ENCODE results near the gene GNG10.
"Not testable (repeated sequence)": the region's sequence is repeated elsewhere in the genome, so short reads cannot be mapped to it uniquely, and the experiment has no call there.

The GNG10 gene

DNA sequence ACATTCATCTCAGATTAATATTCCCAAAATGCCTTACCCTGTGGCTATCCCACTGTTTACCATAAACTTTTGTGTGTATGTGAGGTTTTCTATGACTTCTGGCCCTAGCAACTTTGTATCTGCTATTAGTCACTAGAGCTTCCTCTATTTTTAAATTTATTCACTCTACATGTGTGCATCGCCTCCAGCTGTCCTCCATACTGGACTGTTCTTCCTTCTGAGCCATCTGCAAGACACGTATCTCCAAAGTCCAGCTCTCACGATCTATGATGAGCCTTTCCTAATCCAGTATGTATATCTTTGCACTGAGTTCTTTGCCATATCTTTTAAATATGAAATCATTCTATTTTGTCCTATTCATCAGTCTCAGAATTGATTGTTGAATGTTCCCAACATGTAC lies 1.7 kb upstream of the GNG10 start:
- H3K9me3 ChIP-seq (ENCODE audit: control insufficient read depth, insufficient read depth, low read length): no peaks in the 10 kb centered on the region
- H3K36me3 ChIP-seq (ENCODE audit: control insufficient read depth, insufficient read depth, low read length): no peaks in the 10 kb centered on the region
- H3K27me3 ChIP-seq (ENCODE audit: control insufficient read depth, insufficient read depth, low read length): peaks cover 4% of the 10 kb centered on the region
- no peak overlapping the region for H3K9ac ChIP-seq (ENCODE audit: low read depth, low read length)
- peaks cover 11% of the 10 kb centered on the region for H3K4me1 ChIP-seq (ENCODE audit: control insufficient read depth, insufficient read depth, low read length)
- no peak overlapping the region for H3K4me3 ChIP-seq (ENCODE audit: low read depth, low read length)

DNA sequence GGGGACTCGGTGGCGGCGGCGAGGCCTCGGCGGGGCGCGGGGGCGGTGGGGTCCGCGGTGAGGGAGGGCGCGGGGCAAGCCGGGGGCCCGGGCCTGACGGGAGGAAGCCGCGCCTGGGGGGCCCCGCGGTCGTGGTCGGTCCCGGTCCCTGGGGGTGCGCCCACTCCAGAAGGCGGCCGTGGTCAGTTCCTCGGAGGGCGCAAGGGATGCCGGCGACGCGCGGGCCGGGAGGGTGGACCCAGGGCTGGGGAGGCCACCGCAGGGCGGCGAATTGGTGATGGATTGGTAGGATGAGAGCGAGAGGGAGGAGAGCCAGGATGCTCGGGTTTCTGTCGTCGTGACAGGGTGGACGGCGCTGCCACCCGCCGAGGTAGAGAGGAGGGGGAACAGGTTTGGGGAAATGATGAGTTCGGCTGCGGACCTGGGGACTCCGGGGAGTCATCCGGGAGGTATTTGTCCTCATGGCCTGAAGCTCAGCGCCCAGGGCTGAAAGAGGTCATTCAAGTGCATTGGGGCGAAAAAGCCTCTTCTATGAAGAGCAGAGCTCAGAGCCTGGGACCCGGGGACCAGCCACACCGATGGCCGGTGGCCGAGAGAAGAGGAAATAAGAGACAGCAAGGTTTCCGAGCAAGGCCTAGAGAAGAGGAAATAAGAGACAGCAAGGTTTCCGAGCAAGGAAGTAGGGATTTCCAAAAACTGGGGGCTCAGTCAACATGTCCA lies 557 bp downstream of the GNG10 start:
- Histone ChIP-seq H3K9ac (ENCODE audit: low read depth, low read length) (peak overlapping the region; percentile 51), H3K27me3 (ENCODE audit: control insufficient read depth, insufficient read depth, low read length) (peaks cover 4% of the 10 kb centered on the region), H3K4me1 (ENCODE audit: control insufficient read depth, insufficient read depth, low read length) (peaks cover 11% of the 10 kb centered on the region), H3K4me3 (ENCODE audit: low read depth, low read length) (peak overlapping the region; percentile 81), H3K36me3 (ENCODE audit: control insufficient read depth, insufficient read depth, low read length) (no peaks in the 10 kb centered on the region), H3K9me3 (ENCODE audit: control insufficient read depth, insufficient read depth, low read length) (no peaks in the 10 kb centered on the region)

DNA sequence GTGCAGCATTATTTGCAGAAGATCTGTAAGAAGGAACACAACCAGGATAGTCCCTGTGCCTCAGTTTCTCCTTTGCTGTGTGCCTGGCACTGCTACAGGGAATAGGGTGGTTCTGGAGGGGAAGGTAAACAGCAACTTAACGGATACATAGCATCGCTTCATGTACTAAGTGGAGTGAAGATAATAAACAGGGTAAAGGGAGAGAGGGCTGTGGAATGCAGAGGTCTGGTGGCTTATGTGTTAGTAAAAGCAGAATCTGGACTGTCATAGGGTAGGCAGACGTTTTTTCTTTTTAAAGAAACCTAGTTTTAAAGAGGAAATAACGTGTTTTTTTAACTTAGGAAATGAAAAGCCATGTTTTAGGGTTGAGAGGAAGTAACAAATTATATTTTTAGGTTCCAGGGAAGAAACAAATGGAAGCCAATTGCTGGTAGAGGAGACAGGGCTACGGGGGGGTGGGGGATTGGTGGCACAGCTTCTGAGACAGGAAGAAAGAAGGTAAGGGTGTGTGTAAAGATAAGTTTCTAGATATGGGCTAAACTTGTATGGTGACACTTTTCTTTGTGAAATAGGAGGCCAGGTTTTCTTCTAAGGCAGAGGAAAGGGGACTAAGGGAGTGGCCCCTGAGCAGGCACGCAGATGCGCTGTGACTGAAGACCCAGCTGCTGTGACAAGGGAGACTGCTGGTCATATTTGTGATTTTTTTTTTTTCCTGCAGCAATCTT lies 1.3 kb downstream of the GNG10 start:
- Histone ChIP-seq H3K9me3 (ENCODE audit: control insufficient read depth, insufficient read depth, low read length) (no peaks in the 10 kb centered on the region), H3K27me3 (ENCODE audit: control insufficient read depth, insufficient read depth, low read length) (peaks cover 4% of the 10 kb centered on the region), H3K36me3 (ENCODE audit: control insufficient read depth, insufficient read depth, low read length) (no peaks in the 10 kb centered on the region), H3K9ac (ENCODE audit: low read depth, low read length) (no peak overlapping the region), H3K4me1 (ENCODE audit: control insufficient read depth, insufficient read depth, low read length) (peaks cover 11% of the 10 kb centered on the region), H3K4me3 (ENCODE audit: low read depth, low read length) (peak overlapping the region; percentile 81)

DNA sequence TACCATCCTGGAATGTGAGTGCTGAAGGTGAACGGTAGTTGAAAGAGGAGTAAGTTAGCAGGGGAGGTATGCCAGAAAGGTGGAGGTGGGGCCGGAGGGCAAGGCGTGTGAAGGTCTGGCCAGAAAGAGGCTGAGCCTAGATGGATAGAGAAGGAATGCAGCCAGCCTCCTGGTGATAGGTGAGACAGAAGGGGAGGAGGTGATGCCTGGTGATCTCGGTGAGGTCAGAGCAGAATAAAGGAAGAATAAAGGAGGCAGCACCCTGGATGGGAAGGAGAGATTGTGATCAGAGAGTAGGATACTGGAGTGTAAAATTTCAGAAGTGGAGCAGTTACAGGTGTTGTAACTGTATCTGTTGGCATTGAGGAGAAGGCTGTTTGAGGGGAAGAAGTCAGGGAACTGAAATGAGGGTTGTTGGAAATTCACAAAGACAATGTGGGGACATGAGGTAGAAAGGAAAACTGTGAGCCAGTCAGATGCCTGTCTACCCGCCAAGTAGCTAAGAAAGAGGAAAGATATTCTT lies 2.0 kb downstream of the GNG10 start:
- no peaks in the 10 kb centered on the region for H3K36me3 ChIP-seq (ENCODE audit: control insufficient read depth, insufficient read depth, low read length)
- peaks cover 4% of the 10 kb centered on the region for H3K27me3 ChIP-seq (ENCODE audit: control insufficient read depth, insufficient read depth, low read length)
- H3K9ac ChIP-seq (ENCODE audit: low read depth, low read length): no peak overlapping the region
- H3K4me3 ChIP-seq (ENCODE audit: low read depth, low read length): no peak overlapping the region
- H3K4me1 ChIP-seq (ENCODE audit: control insufficient read depth, insufficient read depth, low read length): peaks cover 11% of the 10 kb centered on the region
- H3K9me3 ChIP-seq (ENCODE audit: control insufficient read depth, insufficient read depth, low read length): no peaks in the 10 kb centered on the region

DNA sequence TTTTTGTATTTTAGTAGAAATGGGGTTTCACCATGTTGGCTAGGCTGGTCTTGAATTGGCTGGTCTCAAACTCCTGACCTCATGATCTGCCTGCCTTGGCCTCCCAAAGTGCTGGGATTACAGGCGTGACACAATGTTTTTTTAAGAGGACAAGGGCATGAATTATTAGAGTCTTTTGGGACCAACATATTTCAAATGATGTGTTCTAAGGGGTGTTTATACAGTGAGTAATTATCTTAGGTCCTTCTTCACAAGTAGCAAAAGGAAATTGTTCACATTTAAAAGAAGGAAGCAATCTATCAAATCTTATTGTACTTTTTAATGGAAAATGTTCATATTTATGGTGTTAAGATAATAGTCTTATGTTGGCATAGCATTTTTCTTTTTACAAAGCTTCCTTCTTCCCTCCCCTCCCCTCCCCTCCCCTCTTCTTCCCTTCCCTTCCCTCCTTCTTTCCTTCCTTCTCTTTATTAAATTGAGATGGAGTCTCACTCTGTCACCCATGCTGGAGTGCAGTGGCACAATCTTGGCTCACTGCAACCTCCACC lies 6.7 kb downstream of the GNG10 start:
- Histone ChIP-seq H3K36me3 (ENCODE audit: control insufficient read depth, insufficient read depth, low read length) (no peaks in the 10 kb centered on the region), H3K4me3 (ENCODE audit: low read depth, low read length) (no peak overlapping the region), H3K4me1 (ENCODE audit: control insufficient read depth, insufficient read depth, low read length) (peaks cover 2% of the 10 kb centered on the region), H3K27me3 (ENCODE audit: control insufficient read depth, insufficient read depth, low read length) (no peaks in the 10 kb centered on the region), H3K9ac (ENCODE audit: low read depth, low read length) (no peak overlapping the region), H3K9me3 (ENCODE audit: control insufficient read depth, insufficient read depth, low read length) (no peaks in the 10 kb centered on the region)

DNA sequence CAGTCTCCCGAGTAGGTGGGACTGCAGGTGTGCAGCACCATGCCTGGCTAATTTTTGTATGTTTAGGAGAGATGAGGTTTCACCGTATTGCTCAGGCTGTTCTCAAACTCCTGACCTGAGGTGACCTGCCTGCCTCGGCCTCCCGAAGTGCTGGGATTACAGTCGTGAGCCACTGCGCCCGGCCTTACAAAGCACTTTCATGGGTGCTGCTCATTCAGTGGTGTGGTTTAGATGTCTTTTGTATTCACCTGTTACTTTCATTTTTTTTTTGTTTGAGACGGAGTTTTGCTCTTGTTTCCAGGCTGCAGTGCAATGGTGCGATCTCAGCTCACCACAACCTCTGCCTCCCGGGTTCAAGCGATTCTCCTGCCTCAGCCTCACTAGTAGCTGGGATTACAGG lies 7.2 kb downstream of the GNG10 start:
- not testable (repeated sequence) for H3K4me1 ChIP-seq (ENCODE audit: control insufficient read depth, insufficient read depth, low read length); H3K9ac ChIP-seq (ENCODE audit: low read depth, low read length); H3K4me3 ChIP-seq (ENCODE audit: low read depth, low read length); H3K36me3 ChIP-seq (ENCODE audit: control insufficient read depth, insufficient read depth, low read length); H3K27me3 ChIP-seq (ENCODE audit: control insufficient read depth, insufficient read depth, low read length); H3K9me3 ChIP-seq (ENCODE audit: control insufficient read depth, insufficient read depth, low read length)

DNA sequence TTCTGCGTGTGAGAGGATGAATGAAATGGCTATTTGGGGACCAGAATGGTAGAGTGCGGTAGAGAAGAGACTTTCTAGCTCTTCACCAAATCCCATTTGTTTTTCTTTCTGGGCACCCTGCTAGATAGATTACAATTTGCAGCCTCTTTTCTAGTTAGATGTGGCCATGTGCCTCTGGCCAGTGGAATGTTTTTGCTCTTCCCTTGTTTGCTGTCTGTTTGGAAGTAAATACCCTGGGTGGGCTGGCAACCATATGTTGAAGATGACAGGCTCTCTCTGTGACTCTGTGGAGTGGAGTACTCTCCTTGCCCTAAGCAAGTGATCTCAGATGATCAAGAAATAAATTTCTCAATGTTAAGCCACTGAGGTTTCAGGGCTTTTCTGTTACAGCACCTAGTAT lies 12.9 kb downstream of the GNG10 start:
- no peak overlapping the region for H3K4me3 ChIP-seq (ENCODE audit: low read depth, low read length)
- H3K4me1 ChIP-seq (ENCODE audit: control insufficient read depth, insufficient read depth, low read length): no peaks in the 10 kb centered on the region
- H3K36me3 ChIP-seq (ENCODE audit: control insufficient read depth, insufficient read depth, low read length): no peaks in the 10 kb centered on the region
- H3K9me3 ChIP-seq (ENCODE audit: control insufficient read depth, insufficient read depth, low read length): no peaks in the 10 kb centered on the region
- H3K27me3 ChIP-seq (ENCODE audit: control insufficient read depth, insufficient read depth, low read length): no peaks in the 10 kb centered on the region
- H3K9ac ChIP-seq (ENCODE audit: low read depth, low read length): no peak overlapping the region

DNA sequence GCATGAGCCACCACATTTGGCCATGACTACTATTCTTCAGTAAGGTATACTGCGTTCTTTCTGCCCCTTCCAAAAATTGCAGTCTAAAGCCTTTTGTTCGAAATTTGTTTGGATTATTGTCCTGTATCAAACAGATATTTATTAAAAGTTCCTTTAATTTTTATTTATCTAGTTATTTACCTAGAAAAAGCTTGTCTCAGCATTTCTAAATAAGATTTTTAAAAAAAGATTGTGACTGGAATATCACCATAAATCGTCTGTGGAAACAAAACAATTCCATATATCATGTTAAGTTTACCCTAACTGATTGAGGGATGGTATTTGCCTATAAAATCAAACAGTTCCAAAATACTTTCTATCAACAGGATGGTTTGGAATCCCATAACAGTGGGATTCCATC lies 14.7 kb downstream of the GNG10 start:
- H3K27me3 ChIP-seq (ENCODE audit: control insufficient read depth, insufficient read depth, low read length): no peaks in the 10 kb centered on the region
- no peaks in the 10 kb centered on the region for H3K4me1 ChIP-seq (ENCODE audit: control insufficient read depth, insufficient read depth, low read length)
- no peaks in the 10 kb centered on the region for H3K36me3 ChIP-seq (ENCODE audit: control insufficient read depth, insufficient read depth, low read length)
- no peak overlapping the region for H3K9ac ChIP-seq (ENCODE audit: low read depth, low read length)
- H3K4me3 ChIP-seq (ENCODE audit: low read depth, low read length): no peak overlapping the region
- no peaks in the 10 kb centered on the region for H3K9me3 ChIP-seq (ENCODE audit: control insufficient read depth, insufficient read depth, low read length)

DNA sequence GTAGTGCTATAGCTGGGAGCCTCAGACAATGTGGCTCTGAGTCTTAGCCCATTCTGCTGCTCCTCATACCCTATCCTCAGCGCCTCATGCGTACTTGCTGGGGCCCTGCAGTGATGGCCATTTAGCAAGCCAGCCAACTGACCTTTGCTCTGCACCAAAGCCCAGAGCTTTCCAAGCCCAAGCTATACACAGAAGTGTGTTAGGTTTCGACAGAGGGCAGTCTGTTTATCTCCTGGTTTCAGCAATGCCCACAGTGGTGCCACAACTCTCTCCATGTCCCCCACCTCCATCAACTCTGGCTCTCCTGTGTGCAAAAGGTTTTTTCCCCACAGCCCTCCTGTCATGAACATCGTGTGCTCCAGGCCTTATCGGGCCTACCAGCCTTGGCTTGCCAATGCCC lies 16.9 kb downstream of the GNG10 start:
- Histone ChIP-seq H3K36me3 (ENCODE audit: control insufficient read depth, insufficient read depth, low read length) (no peaks in the 10 kb centered on the region), H3K9ac (ENCODE audit: low read depth, low read length) (no peak overlapping the region), H3K9me3 (ENCODE audit: control insufficient read depth, insufficient read depth, low read length) (no peaks in the 10 kb centered on the region), H3K4me1 (ENCODE audit: control insufficient read depth, insufficient read depth, low read length) (no peaks in the 10 kb centered on the region), H3K4me3 (ENCODE audit: low read depth, low read length) (no peak overlapping the region), H3K27me3 (ENCODE audit: control insufficient read depth, insufficient read depth, low read length) (no peaks in the 10 kb centered on the region)

DNA sequence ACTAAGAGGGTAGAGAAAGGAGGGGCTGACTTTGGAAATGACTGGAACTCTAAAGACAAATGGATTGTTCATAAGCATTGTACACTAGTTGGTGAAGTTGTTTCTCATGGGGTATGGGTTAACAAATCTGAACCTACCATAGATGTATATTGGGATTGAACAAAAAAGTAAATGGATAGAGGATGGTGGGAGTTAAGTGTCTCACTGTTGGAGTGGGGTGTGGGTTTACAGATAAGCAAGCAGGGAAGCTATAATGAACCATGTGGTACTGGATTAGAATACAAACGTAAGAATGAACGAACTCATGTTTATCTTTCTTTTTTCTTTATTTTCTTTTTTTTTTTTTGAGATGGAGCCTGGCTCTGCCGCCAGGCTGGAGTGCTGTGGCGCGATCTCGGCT lies 17.8 kb downstream of the GNG10 start:
- no peaks in the 10 kb centered on the region for H3K36me3 ChIP-seq (ENCODE audit: control insufficient read depth, insufficient read depth, low read length)
- no peak overlapping the region for H3K9ac ChIP-seq (ENCODE audit: low read depth, low read length)
- no peaks in the 10 kb centered on the region for H3K27me3 ChIP-seq (ENCODE audit: control insufficient read depth, insufficient read depth, low read length)
- H3K4me3 ChIP-seq (ENCODE audit: low read depth, low read length): no peak overlapping the region
- no peaks in the 10 kb centered on the region for H3K4me1 ChIP-seq (ENCODE audit: control insufficient read depth, insufficient read depth, low read length)
- no peaks in the 10 kb centered on the region for H3K9me3 ChIP-seq (ENCODE audit: control insufficient read depth, insufficient read depth, low read length)

DNA sequence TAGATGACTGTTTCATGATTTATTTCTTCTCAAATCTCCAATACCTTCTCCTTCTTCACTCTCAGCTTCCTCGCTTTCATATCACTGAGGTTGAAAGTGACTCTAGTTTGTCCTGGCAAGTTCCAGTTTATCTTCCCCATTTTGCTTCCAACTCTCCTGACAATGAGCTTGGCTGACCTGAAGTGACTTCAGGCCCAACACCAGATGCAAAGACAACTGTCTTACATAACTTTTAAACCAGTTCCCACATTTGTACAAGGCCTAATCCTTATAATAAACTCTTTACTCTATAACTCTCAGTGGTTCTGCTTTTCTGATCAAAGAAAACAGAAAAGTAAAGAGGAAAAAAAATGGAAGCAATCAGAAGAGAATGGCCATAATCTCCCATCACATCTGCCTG lies 22.0 kb downstream of the GNG10 start:
- no peaks in the 10 kb centered on the region for H3K4me1 ChIP-seq (ENCODE audit: control insufficient read depth, insufficient read depth, low read length)
- no peak overlapping the region for H3K9ac ChIP-seq (ENCODE audit: low read depth, low read length)
- no peaks in the 10 kb centered on the region for H3K9me3 ChIP-seq (ENCODE audit: control insufficient read depth, insufficient read depth, low read length)
- no peaks in the 10 kb centered on the region for H3K27me3 ChIP-seq (ENCODE audit: control insufficient read depth, insufficient read depth, low read length)
- H3K4me3 ChIP-seq (ENCODE audit: low read depth, low read length): no peak overlapping the region
- H3K36me3 ChIP-seq (ENCODE audit: control insufficient read depth, insufficient read depth, low read length): no peaks in the 10 kb centered on the region

Measured in iPS-15b (cell line).